Activated T-cell treated with anti-CD3 and anti-CD28 coated beads, Interleukin-2, amount 50 U/mL, for 72 hours (primary cell): Measurements from ENCODE around the gene SFXN5. TPM values are rescaled to one million over a fixed set of nuclear protein-coding genes. Genes with fewer than 3 reads are reported as not detected.
"Not testable (repeated sequence)": the region's sequence is repeated elsewhere in the genome, so short reads cannot be mapped to it uniquely, and the experiment has no call there.

ENCODE experiments used
- ATAC-seq, 2 donors: fragments of 150-1000 bp; cut with Tn5 transposase; replicated peaks in 1 of 2; 2 replicates each; pipeline ENCODE4 v1.10.0; 2021; ENCODE audit warnings: moderate library complexity in 2 of 2, mild to moderate bottlenecking in 1 of 2
- DNase-seq, 2 donors: peaks; one replicate each; pipeline ENCODE4 v3.0.0; 2021 to 2022; ENCODE audit warnings: mixed read lengths in 1 of 2
- H3K27ac Mint-ChIP-seq: one replicate; pipeline ENCODE4 v1.8.0; 2022; ENCODE audit warnings: mild to moderate bottlenecking, moderate library complexity, mixed read lengths
- H3K27me3 Mint-ChIP-seq: one replicate; pipeline ENCODE4 v1.8.0; 2022; ENCODE audit warnings: low read depth, mixed read lengths
- H3K36me3 Mint-ChIP-seq, 2 donors: one replicate each; pipeline ENCODE4 v1.8.0; 2022; ENCODE audit warnings: mixed read lengths in 2 of 2, mild to moderate bottlenecking in 1 of 2; ENCODE audit not compliant: insufficient read depth in 2 of 2
- H3K4me1 Mint-ChIP-seq: one replicate; pipeline ENCODE4 v1.8.0; 2022; ENCODE audit warnings: low read depth, mixed read lengths
- H3K4me3 Mint-ChIP-seq, 2 donors: one replicate each; pipeline ENCODE4 v1.8.0; 2022; ENCODE audit warnings: mild to moderate bottlenecking in 2 of 2, mixed read lengths in 2 of 2, moderate library complexity in 2 of 2
- H3K9me3 Mint-ChIP-seq, 2 donors: one replicate each; pipeline ENCODE4 v1.8.0; 2022; ENCODE audit warnings: mixed read lengths in 2 of 2
- total RNA-seq, 2 donors: library from RNA; stranded (reverse); gene quantifications; one replicate each; pipeline ENCODE4 v1.2.3, GENCODE V29; 2022

The SFXN5 gene
- total RNA-seq, 2 donors from 2014 or later = 9.1 to 10.1 TPM

DNA sequence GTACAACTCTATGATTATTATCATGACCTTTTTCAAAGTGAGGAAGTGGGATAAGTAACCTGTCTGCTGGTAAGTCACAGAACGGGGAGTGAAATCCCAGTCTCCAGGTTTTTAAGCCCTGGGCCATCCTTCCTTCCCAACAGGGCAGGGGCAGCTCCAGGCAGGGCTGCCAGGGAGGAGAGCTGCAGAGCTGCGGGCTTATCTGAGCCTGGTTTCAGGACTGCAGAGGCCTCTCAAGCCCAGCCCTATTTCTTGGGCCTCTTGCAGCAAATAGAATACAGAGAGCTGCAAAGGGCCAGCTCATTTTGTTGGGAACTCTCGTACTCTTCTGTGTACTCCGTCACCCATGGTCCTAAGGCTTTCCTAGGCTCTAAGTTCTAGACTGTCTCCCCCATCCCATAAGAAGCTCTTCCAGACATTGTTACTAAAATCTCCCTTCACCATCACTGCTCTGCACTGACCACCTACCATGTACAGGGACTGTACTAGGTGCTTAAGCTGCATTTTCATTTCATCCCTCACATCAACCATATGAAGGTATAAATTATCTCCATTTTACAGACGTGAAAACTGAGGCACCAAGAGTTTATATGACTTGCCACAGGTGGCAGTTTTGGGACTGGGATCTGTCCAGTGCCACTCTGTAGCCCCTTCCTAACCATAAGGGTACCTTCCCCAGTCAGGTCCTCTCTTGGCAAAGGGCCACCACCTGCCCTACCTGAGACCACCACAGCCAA lies 38.1 kb upstream of the SFXN5 start:
- no peak for DNase-seq
- no peak for ATAC-seq
- no peak overlapping the region for H3K27ac Mint-ChIP-seq
- H3K27me3 Mint-ChIP-seq = no peaks in the 10 kb centered on the region
- H3K4me1 Mint-ChIP-seq = peaks cover 33% of the 10 kb centered on the region
- no peak overlapping the region for H3K4me3 Mint-ChIP-seq
- no peaks in the 10 kb centered on the region for H3K36me3 Mint-ChIP-seq
- H3K9me3 Mint-ChIP-seq = no peaks in the 10 kb centered on the region

DNA sequence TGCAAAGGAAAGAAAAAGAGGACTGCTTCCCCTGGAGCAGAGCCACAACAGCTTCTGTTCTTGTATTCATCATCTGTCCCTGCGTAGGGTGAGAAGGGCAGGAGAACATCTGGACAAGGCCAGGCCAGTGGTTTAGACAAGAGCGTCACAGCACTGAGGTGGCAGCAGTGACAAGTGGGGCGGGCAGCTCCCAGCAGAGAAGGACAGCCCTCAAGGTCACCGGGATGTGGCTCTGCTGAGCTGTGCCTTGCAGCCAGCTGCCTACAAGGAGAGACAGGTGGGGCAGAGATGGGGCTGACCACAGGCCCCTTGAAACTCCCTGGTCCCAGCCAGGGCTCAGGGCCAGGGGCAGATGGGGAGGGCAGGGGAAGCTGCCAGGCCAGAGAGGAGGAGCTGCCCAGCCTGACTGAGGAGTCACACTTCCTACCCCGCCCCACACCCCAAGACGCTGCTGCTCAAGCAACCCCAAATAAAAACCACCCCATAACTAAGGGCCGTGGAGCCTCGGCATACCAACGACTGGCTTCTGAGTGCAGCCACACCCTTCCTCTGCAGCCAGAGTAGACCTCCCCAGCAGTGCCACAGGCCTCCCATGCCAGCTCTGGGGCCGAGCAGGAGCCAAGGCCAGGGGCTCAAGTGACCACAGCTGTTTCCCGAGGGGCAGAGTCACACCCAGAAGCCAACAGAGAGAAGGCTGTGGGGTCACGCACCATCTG lies 35.9 kb upstream of the SFXN5 start:
- H3K4me3 Mint-ChIP-seq = no peak overlapping the region
- peaks cover 28% of the 10 kb centered on the region for H3K4me1 Mint-ChIP-seq
- H3K27me3 Mint-ChIP-seq = no peaks in the 10 kb centered on the region
- no peaks in the 10 kb centered on the region for H3K36me3 Mint-ChIP-seq
- no peak overlapping the region for H3K27ac Mint-ChIP-seq
- DNase-seq (no peak), ATAC-seq (no peak)
- H3K9me3 Mint-ChIP-seq = no peaks in the 10 kb centered on the region

GRCh38 chr2:73106791-73107190 lies 35.3 kb upstream of the SFXN5 start:
- no peak for DNase-seq
- Mint-ChIP-seq H3K27ac (no peak overlapping the region), H3K36me3 (no peaks in the 10 kb centered on the region), H3K9me3 (no peaks in the 10 kb centered on the region), H3K4me1 (peaks cover 27% of the 10 kb centered on the region), H3K27me3 (no peaks in the 10 kb centered on the region), H3K4me3 (no peak overlapping the region)
- ATAC-seq = no peak

DNA sequence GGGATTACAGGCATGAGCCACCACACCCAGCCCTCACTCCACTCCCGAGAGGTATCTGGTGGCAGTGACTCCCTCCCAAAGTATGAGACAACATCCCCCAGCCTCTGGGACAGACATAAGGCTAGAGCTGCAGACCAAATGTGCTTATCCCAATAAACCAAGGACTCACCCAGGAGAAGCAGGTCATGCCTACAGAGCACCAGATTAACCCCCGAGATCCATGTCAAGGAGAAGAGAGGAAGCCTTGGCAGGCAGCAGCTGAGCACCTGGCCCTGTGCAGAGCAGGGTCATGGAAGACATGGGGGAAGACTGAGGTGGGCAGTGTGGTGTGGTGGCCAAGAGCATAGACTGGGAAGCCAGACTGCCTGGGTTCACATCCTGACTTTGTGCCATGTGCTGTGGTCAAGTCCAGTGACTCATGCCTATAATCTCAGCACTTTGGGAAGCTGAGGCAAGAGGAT lies 34.0 kb upstream of the SFXN5 start:
- H3K27me3 Mint-ChIP-seq = no peaks in the 10 kb centered on the region

GRCh38 chr2:73104933-73105332 lies 33.4 kb upstream of the SFXN5 start:
- H3K36me3 Mint-ChIP-seq = no peaks in the 10 kb centered on the region
- no peak overlapping the region for H3K27ac Mint-ChIP-seq
- DNase-seq = no peak
- H3K4me1 Mint-ChIP-seq = peaks cover 8% of the 10 kb centered on the region
- ATAC-seq = no peak
- H3K4me3 Mint-ChIP-seq = no peak overlapping the region
- no peaks in the 10 kb centered on the region for H3K9me3 Mint-ChIP-seq
- no peaks in the 10 kb centered on the region for H3K27me3 Mint-ChIP-seq

More for the DNA sequence above, 34.0 kb upstream of the SFXN5 start:
- Mint-ChIP-seq H3K4me3 (no peak overlapping the region), H3K9me3 (no peaks in the 10 kb centered on the region), H3K4me1 (peaks cover 14% of the 10 kb centered on the region), H3K36me3 (no peaks in the 10 kb centered on the region), H3K27ac (no peak overlapping the region)
- DNase-seq = no peak
- ATAC-seq = no peak

- DNase-seq (no peak), ATAC-seq (peak in 1 of 2 donors; percentile 9)
- Mint-ChIP-seq H3K4me1 (peaks cover 8% of the 10 kb centered on the region), H3K4me3 (no peak overlapping the region), H3K36me3 (no peaks in the 10 kb centered on the region), H3K27ac (no peak overlapping the region), H3K9me3 (no peaks in the 10 kb centered on the region), H3K27me3 (no peaks in the 10 kb centered on the region)
These were observed 31.6 kb upstream of the SFXN5 start for GRCh38 chr2:73103018-73103542.

DNA sequence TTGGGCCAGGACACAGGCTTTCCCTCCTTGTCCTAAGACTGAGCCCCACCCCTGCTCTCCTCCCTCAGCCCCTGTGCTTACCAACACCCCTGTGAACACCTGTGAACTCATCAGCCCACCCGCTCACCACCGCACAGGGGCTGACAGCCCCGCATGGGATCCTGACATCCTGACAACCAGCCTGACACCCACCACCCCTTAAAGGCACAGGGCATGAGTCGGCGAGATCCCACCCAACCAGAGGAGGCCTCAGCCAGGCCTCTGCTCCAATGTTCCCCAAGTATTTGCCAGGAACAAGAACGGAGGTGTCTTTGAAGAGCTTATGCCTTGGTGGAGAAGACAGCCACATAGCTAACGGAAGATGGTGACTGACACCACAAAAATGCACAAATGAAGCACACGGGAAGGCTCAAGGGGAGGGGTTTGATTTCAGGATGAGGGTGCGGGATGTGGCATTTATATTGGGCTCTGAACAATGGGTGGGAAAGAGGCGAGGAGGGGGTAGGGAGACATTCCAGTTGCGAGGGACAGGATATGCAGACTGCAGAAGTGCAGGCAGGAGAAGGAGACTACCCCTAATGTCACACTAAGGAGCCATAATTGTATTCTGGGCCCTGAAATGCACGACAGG lies 30.2 kb upstream of the SFXN5 start:
- DNase-seq = no peak
- H3K27me3 Mint-ChIP-seq = no peaks in the 10 kb centered on the region
- H3K27ac Mint-ChIP-seq = no peak overlapping the region
- no peaks in the 10 kb centered on the region for H3K36me3 Mint-ChIP-seq
- H3K9me3 Mint-ChIP-seq = no peaks in the 10 kb centered on the region
- no peak for ATAC-seq
- peaks cover 1% of the 10 kb centered on the region for H3K4me1 Mint-ChIP-seq
- no peak overlapping the region for H3K4me3 Mint-ChIP-seq

DNA sequence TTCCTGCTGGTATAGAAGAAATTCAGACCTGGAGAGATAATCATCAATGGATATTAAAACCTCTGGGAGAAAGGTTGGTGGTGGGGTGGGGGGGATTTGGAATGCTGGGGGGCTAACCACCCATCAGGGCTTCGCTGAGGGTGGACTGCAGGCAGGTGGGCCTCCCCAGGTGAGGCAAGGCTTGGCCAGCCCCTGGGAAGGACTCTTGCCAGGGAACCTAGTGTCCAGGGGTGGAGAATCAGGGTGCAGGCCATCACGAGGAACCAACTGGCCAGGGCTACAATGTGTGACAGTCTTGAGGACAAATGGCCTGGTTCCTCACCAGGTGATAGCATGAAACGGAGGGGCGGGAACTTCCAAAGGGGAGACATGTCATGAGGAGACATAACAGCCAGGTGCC lies 29.4 kb upstream of the SFXN5 start:
- no peak overlapping the region for H3K4me3 Mint-ChIP-seq
- no peak for DNase-seq

GRCh38 chr2:73099486-73099885 lies 28.0 kb upstream of the SFXN5 start:
- H3K27ac Mint-ChIP-seq = no peak overlapping the region
- no peaks in the 10 kb centered on the region for H3K36me3 Mint-ChIP-seq
- no peaks in the 10 kb centered on the region for H3K4me1 Mint-ChIP-seq
- no peak for ATAC-seq
- no peaks in the 10 kb centered on the region for H3K27me3 Mint-ChIP-seq
- H3K9me3 Mint-ChIP-seq = no peaks in the 10 kb centered on the region
- no peak overlapping the region for H3K4me3 Mint-ChIP-seq
- DNase-seq = no peak

More for the DNA sequence above, 29.4 kb upstream of the SFXN5 start:
- H3K36me3 Mint-ChIP-seq = no peaks in the 10 kb centered on the region
- H3K9me3 Mint-ChIP-seq = no peaks in the 10 kb centered on the region
- no peaks in the 10 kb centered on the region for H3K4me1 Mint-ChIP-seq
- ATAC-seq = no peak
- H3K27me3 Mint-ChIP-seq = no peaks in the 10 kb centered on the region
- H3K27ac Mint-ChIP-seq = no peak overlapping the region

GRCh38 chr2:73095910-73096309 lies 24.4 kb upstream of the SFXN5 start:
- H3K9me3 Mint-ChIP-seq = no peaks in the 10 kb centered on the region
- H3K36me3 Mint-ChIP-seq = no peaks in the 10 kb centered on the region
- H3K4me1 Mint-ChIP-seq = no peaks in the 10 kb centered on the region
- no peak overlapping the region for H3K4me3 Mint-ChIP-seq
- no peak for DNase-seq
- no peak for ATAC-seq
- no peaks in the 10 kb centered on the region for H3K27me3 Mint-ChIP-seq
- H3K27ac Mint-ChIP-seq = no peak overlapping the region

DNA sequence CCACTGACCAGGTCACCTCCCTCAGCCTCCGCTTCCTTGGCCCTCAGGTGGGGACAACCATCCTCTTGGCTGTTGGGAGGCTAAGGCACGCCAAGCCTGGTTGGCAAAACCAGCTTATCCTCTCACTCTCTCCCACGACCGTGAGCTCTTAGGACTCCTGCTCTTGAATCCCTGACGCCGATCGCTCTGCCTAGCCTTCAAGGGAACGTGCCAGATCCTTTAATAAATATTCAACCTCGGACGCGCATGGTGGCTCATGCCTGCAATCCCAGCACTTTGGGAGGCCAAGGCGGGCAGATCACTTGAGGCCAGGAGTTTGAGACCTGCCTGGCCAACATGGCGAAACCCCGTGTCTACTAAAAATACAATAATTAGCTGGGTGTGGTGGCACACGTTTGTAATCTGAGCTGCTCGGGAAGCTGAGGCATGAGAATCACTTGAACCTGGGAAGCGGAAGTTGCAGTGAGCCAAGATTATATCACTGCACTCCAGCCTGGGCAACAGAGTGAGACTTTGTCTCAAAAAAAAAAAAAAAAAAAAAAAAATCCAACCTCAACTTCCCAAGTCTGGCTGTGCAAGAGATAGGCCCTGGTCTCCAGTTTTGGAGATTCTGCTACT lies 22.2 kb upstream of the SFXN5 start:
- H3K4me1 Mint-ChIP-seq, DNase-seq, H3K27ac Mint-ChIP-seq, H3K36me3 Mint-ChIP-seq, H3K4me3 Mint-ChIP-seq, H3K27me3 Mint-ChIP-seq, ATAC-seq, H3K9me3 Mint-ChIP-seq: not testable (repeated sequence)

GRCh38 chr2:73092146-73092783 lies 20.8 kb upstream of the SFXN5 start:
- H3K4me1 Mint-ChIP-seq = no peaks in the 10 kb centered on the region
- DNase-seq (no peak), ATAC-seq (no peak)
- H3K4me3 Mint-ChIP-seq = no peak overlapping the region
- no peaks in the 10 kb centered on the region for H3K9me3 Mint-ChIP-seq
- no peaks in the 10 kb centered on the region for H3K36me3 Mint-ChIP-seq
- no peak overlapping the region for H3K27ac Mint-ChIP-seq
- H3K27me3 Mint-ChIP-seq = no peaks in the 10 kb centered on the region
